ENCODE data around the gene LGALS16. TPM values are rescaled to one million over a fixed set of nuclear protein-coding genes. Genes with fewer than 3 reads are reported as not detected.
"Not testable (repeated sequence)": the region's sequence is repeated elsewhere in the genome, so short reads cannot be mapped to it uniquely, and the experiment has no call there.

LGALS16 gene
- total RNA-seq, result not detected
- long read RNA-seq, result 0 reads

GRCh38 chr19:39655613-39656012 is at the start of gene LGALS16:
Gene LGALS16, plus strand, starts transcription at chr19:39655913. Its CDS starts 49 bp downstream, at chr19:39655962.
- DNase-seq (ENCODE audit: low spot score), result no peak
- intact Hi-C loops (cut with DNase I), result no loop called here

GRCh38 chr19:39607021-39607420 is 48.7 kb upstream of the LGALS16 start:
- DNase-seq (ENCODE audit: low spot score), result no peak
- intact Hi-C loops (cut with DNase I), result no loop called here

- DNase-seq (ENCODE audit: low spot score), result no peak
- intact Hi-C loops (cut with DNase I), result no loop called here
These were observed 48.2 kb upstream of the LGALS16 start for GRCh38 chr19:39607561-39607960.

GRCh38 chr19:39613597-39613996 is 42.1 kb upstream of the LGALS16 start:
- intact Hi-C loops (cut with DNase I), result no loop called here
- no peak for DNase-seq (ENCODE audit: low spot score)

- intact Hi-C loops (cut with DNase I), result no loop called here
- DNase-seq (ENCODE audit: low spot score), result no peak
These were observed 38.0 kb upstream of the LGALS16 start for GRCh38 chr19:39617745-39618144.

- intact Hi-C loops (cut with DNase I), result no loop called here
These were observed 31.8 kb upstream of the LGALS16 start for GRCh38 chr19:39623946-39624345.

GRCh38 chr19:39627631-39628030 is 28.1 kb upstream of the LGALS16 start:
- intact Hi-C loops (cut with DNase I); DNase-seq (ENCODE audit: low spot score): not testable (repeated sequence)

More at GRCh38 chr19:39623946-39624345, 31.8 kb upstream of the LGALS16 start:
- DNase-seq (ENCODE audit: low spot score), result no peak

GRCh38 chr19:39631178-39631577 is 24.5 kb upstream of the LGALS16 start:
- intact Hi-C loops (cut with DNase I), result no loop called here

GRCh38 chr19:39631626-39632025 is 24.1 kb upstream of the LGALS16 start:
- DNase-seq (ENCODE audit: low spot score), result no peak

More at GRCh38 chr19:39631178-39631577, 24.5 kb upstream of the LGALS16 start:
- DNase-seq (ENCODE audit: low spot score), result no peak

GRCh38 chr19:39637891-39638290 is 17.8 kb upstream of the LGALS16 start:
- DNase-seq (ENCODE audit: low spot score), result no peak
- intact Hi-C loops (cut with DNase I), result no loop called here

More at GRCh38 chr19:39631626-39632025, 24.1 kb upstream of the LGALS16 start:
- intact Hi-C loops (cut with DNase I), result no loop called here

GRCh38 chr19:39641773-39642172 is 13.9 kb upstream of the LGALS16 start:
- intact Hi-C loops (cut with DNase I), result no loop called here
- DNase-seq (ENCODE audit: low spot score), result no peak

- DNase-seq (ENCODE audit: low spot score), result no peak
- intact Hi-C loops (cut with DNase I), result no loop called here
These were observed 12.1 kb upstream of the LGALS16 start for GRCh38 chr19:39643591-39643990.

GRCh38 chr19:39645800-39646411 is 9.8 kb upstream of the LGALS16 start:
- intact Hi-C loops (cut with DNase I), result no loop called here
- DNase-seq (ENCODE audit: low spot score), result no peak

GRCh38 chr19:39647918-39648317 is 7.8 kb upstream of the LGALS16 start:
- intact Hi-C loops (cut with DNase I), result no loop called here
- no peak for DNase-seq (ENCODE audit: low spot score)

- DNase-seq (ENCODE audit: low spot score), result no peak
These were observed 4.1 kb downstream of the LGALS16 start for GRCh38 chr19:39659791-39660190.

GRCh38 chr19:39660661-39661060 is 4.9 kb downstream of the LGALS16 start:
- intact Hi-C loops (cut with DNase I), result no loop called here
- DNase-seq (ENCODE audit: low spot score), result no peak

More at GRCh38 chr19:39659791-39660190, 4.1 kb downstream of the LGALS16 start:
- intact Hi-C loops (cut with DNase I), result no loop called here

- DNase-seq (ENCODE audit: low spot score), result no peak
- intact Hi-C loops (cut with DNase I), result no loop called here
These were observed 5.9 kb downstream of the LGALS16 start for GRCh38 chr19:39661565-39661964.

- intact Hi-C loops (cut with DNase I), result loop anchor here (5.0 kb wide), 1 partner anchor 118 kb away; no protein-coding TSS in a partner anchor
These were observed 14.1 kb downstream of the LGALS16 start for GRCh38 chr19:39669860-39670259.

GRCh38 chr19:39670998-39671397 is 15.3 kb downstream of the LGALS16 start:
- intact Hi-C loops (cut with DNase I), result loop anchor here (5.0 kb wide), 1 partner anchor 119 kb away; no protein-coding TSS in a partner anchor

More at GRCh38 chr19:39669860-39670259, 14.1 kb downstream of the LGALS16 start:
- not testable (repeated sequence) for DNase-seq (ENCODE audit: low spot score)

GRCh38 chr19:39671739-39672363 is 16.1 kb downstream of the LGALS16 start:
- no peak for DNase-seq (ENCODE audit: low spot score)
- intact Hi-C loops (cut with DNase I), result loop anchor here (5.0 kb wide), 1 partner anchor 120 kb away; no protein-coding TSS in a partner anchor

More at GRCh38 chr19:39670998-39671397, 15.3 kb downstream of the LGALS16 start:
- DNase-seq (ENCODE audit: low spot score), result no peak

- intact Hi-C loops (cut with DNase I), result loop anchor here (5.0 kb wide), 1 partner anchor 120 kb away; no protein-coding TSS in a partner anchor
- no peak for DNase-seq (ENCODE audit: low spot score)
These were observed 16.8 kb downstream of the LGALS16 start for GRCh38 chr19:39672473-39672872.

All from cardiac septum (tissue), 1 donor.